Loucy (cell line): ENCODE data around the gene MICAL3.
A peak's percentile ranks its signal among the peaks of the same experiment; 100 is the strongest.
"Not testable (repeated sequence)": the region's sequence is repeated elsewhere in the genome, so short reads cannot be mapped to it uniquely, and the experiment has no call there.

ENCODE experiments used
- H2AFZ ChIP-seq: fragments of 200-600 bp; sonication (generic); 2 replicates; pipeline ENCODE4 v1.6.0; 2016; ENCODE audit warnings: antibody characterized with exemption, mild to moderate bottlenecking, low read length, moderate library complexity
- H3F3A ChIP-seq: fragments of 200-600 bp; 2 replicates; pipeline ENCODE4 v1.6.0; 2016; ENCODE audit warnings: antibody characterized with exemption, low read depth, mild to moderate bottlenecking
- H3K27me3 ChIP-seq: fragments of 200-600 bp; sonication (generic); 2 replicates; pipeline ENCODE4 v1.6.1; 2014; ENCODE audit warnings: low read length, mild to moderate bottlenecking; ENCODE audit not compliant: insufficient read depth, poor library complexity, severe bottlenecking
- H3K36me3 ChIP-seq: fragments of 200-600 bp; sonication (generic); 2 replicates; pipeline ENCODE4 v1.6.1; 2016; ENCODE audit warnings: low read length; ENCODE audit not compliant: insufficient read depth
- H3K4me1 ChIP-seq: fragments of 200-600 bp; sonication (generic); 2 replicates; pipeline ENCODE4 v1.5.1; 2014; ENCODE audit warnings: low read length, mild to moderate bottlenecking; ENCODE audit not compliant: insufficient read depth, poor library complexity, severe bottlenecking
- H3K4me2 ChIP-seq: fragments of 200-600 bp; sonication (generic); 2 replicates; pipeline ENCODE4 v1.6.0; 2014; ENCODE audit warnings: antibody characterized with exemption, low read length, low read depth, mild to moderate bottlenecking; ENCODE audit not compliant: poor library complexity, severe bottlenecking
- H3K4me3 ChIP-seq: fragments of 200-600 bp; sonication (generic); 2 replicates; pipeline ENCODE4 v1.5.1; 2014; ENCODE audit warnings: low read length, mild to moderate bottlenecking, mixed read lengths; ENCODE audit not compliant: poor library complexity, severe bottlenecking
- H3K79me2 ChIP-seq: fragments of 200-600 bp; sonication (generic); 2 replicates; pipeline ENCODE4 v1.6.1; 2014; ENCODE audit warnings: low read length; ENCODE audit not compliant: insufficient read depth
- H3K9ac ChIP-seq: fragments of 200-600 bp; sonication (generic); 2 replicates; pipeline ENCODE4 v1.6.0; 2014; ENCODE audit warnings: mild to moderate bottlenecking, low read depth, low read length, moderate library complexity; ENCODE audit not compliant: poor library complexity, severe bottlenecking
- H3K9me2 ChIP-seq: fragments of 200-600 bp; sonication (generic); replicated peaks from 2 replicates; pipeline ENCODE4 v1.6.1; 2016; ENCODE audit warnings: low read depth, low read length, mixed read lengths
- H3K9me3 ChIP-seq: fragments of 200-600 bp; sonication (generic); 2 replicates; pipeline ENCODE4 v1.6.1; 2014; ENCODE audit warnings: mild to moderate bottlenecking, antibody characterized with exemption, low read length, low read depth; ENCODE audit not compliant: insufficient read depth
- H4K20me1 ChIP-seq: fragments of 200-600 bp; sonication (generic); 2 replicates; pipeline ENCODE4 v1.6.0; 2014; ENCODE audit warnings: antibody characterized with exemption, low read length, mild to moderate bottlenecking; ENCODE audit not compliant: insufficient read depth, poor library complexity, severe bottlenecking
- CTCF ChIP-seq: fragments of 200-600 bp; sonication (generic); conservative IDR thresholded peaks from 2 replicates; pipeline ENCODE4 v1.5.1; 2014; ENCODE audit warnings: mild to moderate bottlenecking, antibody characterized with exemption, low read length
- EZH2phosphoT487 ChIP-seq: fragments of 200-600 bp; IDR thresholded peaks from 2 replicates; pipeline ENCODE4 v1.6.1; 2018; ENCODE audit warnings: antibody characterized with exemption, mild to moderate bottlenecking, moderate library complexity, borderline replicate concordance

MICAL3 gene

GRCh38 chr22:18028817-18029527 is 4.6 kb upstream of the MICAL3 start:
- Histone ChIP-seq H3K4me1 (peaks cover 6% of the 10 kb centered on the region), H3K9me3 (no peaks in the 10 kb centered on the region), H3K4me2 (no peak overlapping the region), H3F3A (no peaks in the 10 kb centered on the region), H3K79me2 (no peaks in the 10 kb centered on the region), H2AFZ (no peak overlapping the region), H3K9ac (no peak overlapping the region), H3K36me3 (no peaks in the 10 kb centered on the region), H3K9me2 (no peaks in the 10 kb centered on the region), H4K20me1 (no peaks in the 10 kb centered on the region), H3K4me3 (no peak overlapping the region), H3K27me3 (no peaks in the 10 kb centered on the region)
- TF ChIP-seq EZH2phosphoT487 (no peak), CTCF (no peak)

DNA sequence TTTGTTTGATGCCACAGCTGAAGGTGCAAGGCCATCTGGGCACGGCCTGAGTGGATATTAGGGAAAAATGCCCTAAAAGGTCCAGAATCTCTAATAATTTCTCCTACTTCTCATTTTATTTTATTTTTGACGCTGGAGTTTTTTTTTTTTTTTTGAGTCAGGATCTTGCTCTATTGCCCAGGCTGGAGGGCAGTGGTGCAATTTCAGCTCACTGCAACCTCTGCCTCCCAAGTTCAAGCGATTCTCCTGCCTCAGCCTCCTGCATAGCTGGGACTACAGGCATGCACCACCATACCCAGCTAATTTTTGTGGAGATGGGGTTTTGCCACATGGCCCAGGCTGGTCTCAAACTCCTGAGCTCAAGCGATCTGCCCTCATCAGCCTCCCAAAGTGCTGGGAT is 1.5 kb upstream of the MICAL3 start:
- not testable (repeated sequence) for H3K4me1 ChIP-seq, H3K9ac ChIP-seq, H3F3A ChIP-seq, H3K79me2 ChIP-seq, H4K20me1 ChIP-seq, H3K9me3 ChIP-seq, H3K27me3 ChIP-seq, H3K4me2 ChIP-seq, H2AFZ ChIP-seq, H3K36me3 ChIP-seq, H3K9me2 ChIP-seq, H3K4me3 ChIP-seq

DNA sequence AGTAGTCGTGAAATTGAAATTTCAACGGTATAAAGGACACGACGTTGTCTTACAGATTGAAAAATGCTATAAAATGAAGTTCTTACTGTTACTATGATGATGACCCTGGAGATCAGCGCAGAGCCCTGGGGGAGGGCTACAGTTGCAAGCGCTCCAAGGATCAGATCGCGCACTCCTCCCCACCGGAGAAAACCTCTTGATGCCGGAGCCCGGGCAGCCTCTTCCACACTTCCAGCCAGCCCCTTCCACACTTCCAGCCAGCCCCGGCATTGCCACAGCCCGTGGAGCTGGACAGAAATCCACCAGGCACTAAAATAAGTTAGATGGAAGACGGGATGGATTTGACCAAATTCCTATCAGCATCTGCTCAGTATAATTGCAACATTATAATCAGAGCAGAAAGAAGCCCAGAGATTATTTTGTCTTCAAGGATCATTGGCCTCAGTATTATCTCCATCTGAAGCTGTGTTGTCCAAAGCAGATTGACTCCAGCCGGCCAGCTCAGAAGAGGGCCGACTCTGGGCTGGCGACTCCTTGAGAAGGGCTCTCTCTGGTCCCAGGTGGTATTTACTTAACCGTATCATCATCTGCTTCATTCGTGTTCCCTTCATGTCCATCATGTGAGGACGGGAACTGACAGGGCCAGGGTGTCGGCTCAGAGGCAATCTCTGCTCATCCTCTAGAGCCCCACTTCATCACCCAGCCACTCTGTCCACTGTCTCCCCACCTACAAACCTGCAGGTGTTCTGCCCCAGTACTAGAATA is 777 bp upstream of the MICAL3 start:
- Histone ChIP-seq H3F3A (no peaks in the 10 kb centered on the region), H4K20me1 (no peaks in the 10 kb centered on the region), H3K27me3 (no peaks in the 10 kb centered on the region), H3K9me3 (no peaks in the 10 kb centered on the region), H3K9me2 (no peaks in the 10 kb centered on the region), H3K36me3 (no peaks in the 10 kb centered on the region), H2AFZ (peak overlapping the region; percentile 86; the same call in 1 of the 2 replicates), H3K9ac (no peak overlapping the region), H3K79me2 (no peaks in the 10 kb centered on the region), H3K4me3 (no peak overlapping the region), H3K4me2 (peak overlapping the region; percentile 99), H3K4me1 (peaks cover 5% of the 10 kb centered on the region)
- no peak for TF ChIP-seq CTCF
- no peak for TF ChIP-seq EZH2phosphoT487
